ENCODE measurements around the gene ZNF624.

- TF ChIP-seq CTCF (IDR thresholded peaks at IDR 0.05) (no peak), POLR2AphosphoS5 (IDR thresholded peaks at IDR 0.05; ENCODE audit: low read depth, low read length) (no peak), REST (IDR thresholded peaks at IDR 0.05; ENCODE audit: insufficient read depth in 1 of 2, low read depth in 2 of 2, low read length in 1 of 2) (no peak)
These were observed 30.9 kb downstream of the ZNF624 start for GRCh38 chr17:16622540-16623277.
